ENCODE measurements around the gene PSD. TPM values are rescaled to one million over a fixed set of nuclear protein-coding genes. Genes with fewer than 3 reads are reported as not detected.

Gene PSD
- total RNA-seq, 4 donors from 2014 or later, result 0.30 to 1.1 (median 0.70) TPM

- DNase-seq (ENCODE audit: low spot score in 2 of 2), result no peak
- TF ChIP-seq POLR2A (IDR thresholded peaks at IDR 0.05) (no peak), CTCF (IDR thresholded peaks at IDR 0.05) (no peak), EP300 (IDR thresholded peaks at IDR 0.05) (no peak)
- Histone ChIP-seq H3K36me3 (peaks cover 0 to 22% (median 7%) of the 10 kb centered on the region in 3 donors), H3K27ac (no peak overlapping the region), H3K27me3 (no peaks in the 10 kb centered on the region), H3K9me3 (no peaks in the 10 kb centered on the region), H3K4me1 (peaks cover 0 to 57% (median 22%) of the 10 kb centered on the region in 4 donors), H3K4me3 (no peak overlapping the region)
- 73 to 79% methylated on average over 7 of the region's 7 CpGs for WGBS, 2 donors
Measured at GRCh38 chr10:102426803-102427287, 8.3 kb upstream of the PSD start.

- WGBS, 2 donors, result 21 to 35% methylated on average over 1 of the region's 1 CpG
- Histone ChIP-seq H3K27me3 (no peaks in the 10 kb centered on the region), H3K9me3 (no peaks in the 10 kb centered on the region), H3K36me3 (peaks cover 0 to 22% (median 7%) of the 10 kb centered on the region in 3 donors), H3K4me1 (peaks cover 0 to 48% (median 19%) of the 10 kb centered on the region in 4 donors), H3K27ac (peak overlapping the region in 1 of 4 donors; percentile 55), H3K4me3 (peak overlapping the region in 1 of 4 donors; percentile 98)
- TF ChIP-seq CTCF (IDR thresholded peaks at IDR 0.05) (no peak), POLR2A (IDR thresholded peaks at IDR 0.05) (no peak), EP300 (IDR thresholded peaks at IDR 0.05) (no peak)
- DNase-seq (ENCODE audit: low spot score in 2 of 2), result no peak
Measured at GRCh38 chr10:102425444-102425843, 6.9 kb upstream of the PSD start.

GRCh38 chr10:102424916-102425315 is 6.3 kb upstream of the PSD start:
- Histone ChIP-seq H3K27ac (peak overlapping the region in 1 of 4 donors; percentile 55), H3K36me3 (peaks cover 0 to 22% (median 7%) of the 10 kb centered on the region in 3 donors), H3K27me3 (no peaks in the 10 kb centered on the region), H3K4me1 (peaks cover 0 to 54% (median 22%) of the 10 kb centered on the region in 4 donors), H3K4me3 (peak overlapping the region in 1 of 4 donors; percentile 98), H3K9me3 (no peaks in the 10 kb centered on the region)
- no peak for DNase-seq (ENCODE audit: low spot score in 2 of 2)
- TF ChIP-seq CTCF (IDR thresholded peaks at IDR 0.05) (no peak), EP300 (IDR thresholded peaks at IDR 0.05) (no peak), POLR2A (IDR thresholded peaks at IDR 0.05) (no peak)
- 45 to 53% methylated on average over 6 of the region's 6 CpGs for WGBS, 2 donors

- Histone ChIP-seq H3K36me3 (peaks cover 0 to 22% (median 7%) of the 10 kb centered on the region in 3 donors), H3K4me1 (peaks cover 0 to 61% (median 30%) of the 10 kb centered on the region in 4 donors), H3K4me3 (peak overlapping the region in 1 of 4 donors; percentile 98), H3K27ac (peak overlapping the region in 1 of 4 donors; percentile 4), H3K9me3 (no peaks in the 10 kb centered on the region), H3K27me3 (no peaks in the 10 kb centered on the region)
- no peak for DNase-seq (ENCODE audit: low spot score in 2 of 2)
- TF ChIP-seq EP300 (IDR thresholded peaks at IDR 0.05), result no peak
- no peak for TF ChIP-seq POLR2A (IDR thresholded peaks at IDR 0.05)
- TF ChIP-seq CTCF (IDR thresholded peaks at IDR 0.05), result no peak
- 78 to 79% methylated on average over 9 of the region's 9 CpGs for WGBS, 2 donors
Measured at GRCh38 chr10:102424145-102424544, 5.6 kb upstream of the PSD start.

- Histone ChIP-seq H3K36me3 (peaks cover 0 to 22% (median 7%) of the 10 kb centered on the region in 3 donors), H3K27ac (peak overlapping the region in 2 of 4 donors; percentile 85 to 90), H3K27me3 (peaks cover 0 to 6% of the 10 kb centered on the region in 2 donors), H3K4me3 (peak overlapping the region in 1 of 4 donors; percentile 98), H3K9me3 (no peaks in the 10 kb centered on the region), H3K4me1 (peaks cover 0 to 68% (median 36%) of the 10 kb centered on the region in 4 donors)
- WGBS, 2 donors, result 80 to 87% methylated on average over 12 to 13 of the region's 13 CpGs
- DNase-seq (ENCODE audit: low spot score in 2 of 2), result no peak
- TF ChIP-seq POLR2A (IDR thresholded peaks at IDR 0.05) (no peak), EP300 (IDR thresholded peaks at IDR 0.05) (no peak), CTCF (IDR thresholded peaks at IDR 0.05) (no peak)
Measured at GRCh38 chr10:102423372-102423968, 4.9 kb upstream of the PSD start.
